GM10266 (cell line): ENCODE data around the gene ANAPC13.

ENCODE experiments used
- DNase-seq: peaks from one replicate; pipeline ENCODE4 v3.0.0; 2012; ENCODE audit errors: extremely low spot score
- TF ChIP-seq, protein P1 (sequence below): IDR thresholded peaks from 2 replicates; pipeline ENCODE4 v1.5.1; 2012; ENCODE audit warnings: mild to moderate bottlenecking, low read depth; ENCODE audit not compliant: control insufficient read depth, insufficient read depth; ENCODE audit errors: missing control alignments

The ANAPC13 gene

DNA sequence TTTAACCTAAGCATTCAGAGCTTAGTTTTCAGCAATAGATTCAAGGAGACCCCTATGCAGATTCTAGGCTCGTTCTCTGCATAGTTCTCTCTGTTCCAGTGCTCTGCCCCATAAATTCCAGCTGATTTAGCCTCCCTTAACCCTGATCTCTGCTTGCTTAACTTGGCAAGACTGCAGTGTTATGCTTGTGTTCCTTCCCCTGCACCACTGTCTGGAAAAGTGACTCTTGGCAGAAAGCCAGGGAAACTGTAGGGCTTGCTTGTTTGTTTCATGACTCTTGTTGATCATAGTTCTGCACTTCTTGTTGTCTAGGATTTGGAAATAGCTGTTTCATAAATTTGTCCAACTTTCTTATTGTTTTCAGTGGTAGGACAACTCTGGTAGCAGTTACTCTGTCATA, 40.1 kb downstream of the ANAPC13 start:
- TF ChIP-seq, protein P1, sequence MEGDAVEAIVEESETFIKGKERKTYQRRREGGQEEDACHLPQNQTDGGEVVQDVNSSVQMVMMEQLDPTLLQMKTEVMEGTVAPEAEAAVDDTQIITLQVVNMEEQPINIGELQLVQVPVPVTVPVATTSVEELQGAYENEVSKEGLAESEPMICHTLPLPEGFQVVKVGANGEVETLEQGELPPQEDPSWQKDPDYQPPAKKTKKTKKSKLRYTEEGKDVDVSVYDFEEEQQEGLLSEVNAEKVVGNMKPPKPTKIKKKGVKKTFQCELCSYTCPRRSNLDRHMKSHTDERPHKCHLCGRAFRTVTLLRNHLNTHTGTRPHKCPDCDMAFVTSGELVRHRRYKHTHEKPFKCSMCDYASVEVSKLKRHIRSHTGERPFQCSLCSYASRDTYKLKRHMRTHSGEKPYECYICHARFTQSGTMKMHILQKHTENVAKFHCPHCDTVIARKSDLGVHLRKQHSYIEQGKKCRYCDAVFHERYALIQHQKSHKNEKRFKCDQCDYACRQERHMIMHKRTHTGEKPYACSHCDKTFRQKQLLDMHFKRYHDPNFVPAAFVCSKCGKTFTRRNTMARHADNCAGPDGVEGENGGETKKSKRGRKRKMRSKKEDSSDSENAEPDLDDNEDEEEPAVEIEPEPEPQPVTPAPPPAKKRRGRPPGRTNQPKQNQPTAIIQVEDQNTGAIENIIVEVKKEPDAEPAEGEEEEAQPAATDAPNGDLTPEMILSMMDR = no peak
- DNase-seq = no peak

DNA sequence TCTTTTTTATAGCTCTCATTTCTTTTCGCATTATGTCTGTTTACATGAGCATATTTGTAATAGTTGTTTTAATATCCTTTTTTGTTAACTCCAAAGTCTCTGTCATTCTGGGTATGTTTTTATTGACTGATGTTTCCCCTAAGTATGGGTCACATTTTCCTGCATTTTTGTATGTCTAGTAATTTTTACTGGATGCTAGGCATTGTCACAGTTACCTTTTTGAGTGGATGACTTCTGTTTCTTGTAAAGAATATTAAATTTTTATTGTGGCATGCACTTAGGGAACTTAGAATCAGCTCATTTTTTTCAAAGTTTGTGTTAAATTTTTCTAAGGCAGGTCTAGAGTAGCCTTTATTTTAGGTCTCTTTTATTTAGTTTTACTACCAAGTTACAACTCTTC, 40.7 kb downstream of the ANAPC13 start:
- DNase-seq = no peak
- TF ChIP-seq, protein P1 = no peak

DNA sequence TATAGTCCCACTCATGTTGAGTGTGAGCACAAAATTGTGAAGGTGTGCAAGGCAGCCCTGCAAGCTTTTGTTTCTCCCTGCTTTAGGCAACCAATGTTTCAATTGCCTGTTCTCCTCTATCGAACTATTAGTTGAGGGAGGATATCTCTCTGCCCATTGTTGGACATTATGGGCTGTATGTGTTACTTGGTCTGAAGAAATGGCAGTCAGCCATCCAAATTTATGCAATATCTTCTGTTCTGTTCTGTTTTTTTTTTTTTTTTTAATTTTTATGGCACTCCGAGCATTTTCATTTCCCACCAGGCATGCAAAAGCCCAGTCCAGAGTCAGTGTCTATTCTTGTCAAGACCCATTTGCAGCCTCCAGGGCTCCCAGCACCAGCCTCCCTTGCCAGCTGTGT, 44.0 kb downstream of the ANAPC13 start:
- TF ChIP-seq, protein P1 = no peak
- DNase-seq = no peak

DNA sequence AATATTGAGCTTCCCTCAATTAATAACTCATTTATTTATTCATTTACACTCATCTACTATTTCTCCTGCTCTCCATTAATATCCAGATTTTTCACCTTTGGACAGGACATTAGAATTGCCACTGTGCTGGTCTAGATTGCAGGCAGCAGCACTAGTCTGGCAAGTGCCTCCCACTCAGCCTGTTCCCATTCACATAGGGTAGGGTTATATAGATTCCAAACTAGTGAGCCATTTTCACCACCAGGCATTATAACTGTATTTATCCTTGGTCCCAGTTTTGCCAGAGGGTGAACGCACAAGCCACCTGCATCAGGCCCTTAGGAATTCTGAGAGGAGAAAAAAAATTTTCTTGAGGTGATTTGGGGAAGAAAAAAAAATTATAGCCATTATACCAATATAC, 44.5 kb downstream of the ANAPC13 start:
- DNase-seq = no peak
- TF ChIP-seq, protein P1 = no peak

DNA sequence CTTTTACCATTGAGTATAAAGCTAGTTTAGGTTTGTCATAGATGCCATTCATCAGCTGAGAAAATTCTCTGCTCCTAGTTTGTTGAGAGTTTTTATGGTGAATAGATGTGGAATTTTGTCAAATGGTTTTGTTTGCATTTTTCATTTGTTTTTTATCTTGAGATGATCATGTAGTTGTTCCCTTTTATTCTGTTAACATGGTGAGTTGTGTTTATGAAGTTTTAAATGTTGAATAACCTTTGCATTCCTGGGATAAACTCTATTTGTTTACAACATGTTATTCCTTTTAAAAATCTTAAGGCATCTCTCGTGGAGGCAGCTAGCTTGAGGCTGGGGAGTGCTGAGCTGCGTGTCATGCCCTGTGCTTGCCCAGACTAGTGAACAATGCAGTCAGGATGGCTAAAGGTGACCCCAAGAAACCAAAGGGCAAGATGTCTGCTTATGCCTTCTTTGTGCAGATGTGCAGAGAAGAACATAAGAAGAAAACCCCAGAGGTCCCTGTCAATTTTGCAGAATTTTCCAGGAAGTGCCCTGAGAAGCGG, 48.5 kb downstream of the ANAPC13 start:
- TF ChIP-seq, protein P1 = no peak
- no peak for DNase-seq

DNA sequence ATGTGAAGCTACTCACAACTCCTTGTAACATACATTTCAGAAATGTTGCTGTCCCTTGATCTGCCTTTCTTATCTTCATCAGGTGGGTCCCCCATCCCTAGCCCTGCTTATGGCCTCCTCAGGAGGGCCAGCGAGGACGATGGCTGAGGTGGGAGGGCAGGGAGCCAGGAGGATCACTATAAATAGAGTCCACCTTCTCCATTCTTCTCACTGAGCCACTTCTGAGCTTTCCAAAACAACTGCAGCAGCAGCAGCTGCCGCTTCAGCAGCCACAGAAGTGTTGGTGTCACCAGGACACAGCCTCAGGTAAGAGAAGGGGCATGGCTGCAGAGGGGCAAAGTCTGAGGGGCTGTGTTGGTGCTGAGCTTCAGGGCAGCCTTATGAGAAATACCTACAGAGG, 53.5 kb downstream of the ANAPC13 start:
- DNase-seq = no peak
- TF ChIP-seq, protein P1 = no peak

DNA sequence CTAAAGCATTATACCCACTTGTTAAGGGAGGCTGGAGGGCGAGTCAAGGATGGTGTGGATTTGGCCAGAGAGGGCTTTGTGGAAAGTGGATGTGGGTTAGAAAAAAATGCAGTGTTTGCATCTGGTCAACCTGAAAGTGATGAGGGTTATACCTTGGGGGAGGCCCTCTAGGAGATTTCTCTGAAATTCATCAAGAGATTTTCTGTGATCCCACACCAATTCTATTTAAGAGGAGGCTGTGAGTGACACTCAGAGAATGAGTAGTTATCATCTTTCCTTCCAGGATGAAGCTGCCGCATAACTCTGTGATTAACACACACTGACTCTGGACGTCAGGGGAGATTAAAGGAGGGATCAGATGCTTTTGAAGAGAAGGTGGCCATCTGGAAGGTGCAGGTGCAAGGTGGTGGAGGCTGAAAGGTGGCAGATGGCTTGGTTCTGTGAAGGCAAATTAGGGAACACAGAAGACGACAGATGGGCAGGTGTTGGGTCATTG, 54.8 kb downstream of the ANAPC13 start:
- TF ChIP-seq, protein P1 = no peak
- DNase-seq = no peak
